ENCODE measurements around the gene PPP1R9A.

Gene PPP1R9A

GRCh38 chr7:95269640-95270039 is 362.2 kb downstream of the PPP1R9A start:
- no peak for DNase-seq

- DNase-seq = no peak
Measured at GRCh38 chr7:95276114-95276513, 368.7 kb downstream of the PPP1R9A start.

- no peak for DNase-seq
Measured at GRCh38 chr7:95279417-95279816, 372.0 kb downstream of the PPP1R9A start.

GRCh38 chr7:95286096-95286495 is 378.7 kb downstream of the PPP1R9A start:
- no peak for DNase-seq

GRCh38 chr7:95290166-95290830 is 382.9 kb downstream of the PPP1R9A start:
- no peak for DNase-seq

GRCh38 chr7:95295397-95295796 is 388.0 kb downstream of the PPP1R9A start:
- DNase-seq = no peak

GRCh38 chr7:95296456-95296855 is 389.1 kb downstream of the PPP1R9A start:
- DNase-seq = no peak

- DNase-seq = no peak
Measured at GRCh38 chr7:95297041-95297440, 389.6 kb downstream of the PPP1R9A start.

GRCh38 chr7:95298091-95298490 is 390.7 kb downstream of the PPP1R9A start:
- no peak for DNase-seq

GRCh38 chr7:95303013-95303905 is 395.9 kb downstream of the PPP1R9A start:
- no peak for DNase-seq

- no peak for DNase-seq
Measured at GRCh38 chr7:95304990-95305389, 397.6 kb downstream of the PPP1R9A start.

- no peak for DNase-seq
Measured at GRCh38 chr7:95309951-95310350, 402.6 kb downstream of the PPP1R9A start.

- no peak for DNase-seq
Measured at GRCh38 chr7:95311389-95311788, 404.0 kb downstream of the PPP1R9A start.

- no peak for DNase-seq
Measured at GRCh38 chr7:95312561-95312960, 405.2 kb downstream of the PPP1R9A start.

- no peak for DNase-seq
Measured at GRCh38 chr7:95316588-95316987, 409.2 kb downstream of the PPP1R9A start.

GRCh38 chr7:95317546-95317945 is 410.2 kb downstream of the PPP1R9A start:
- DNase-seq = no peak

- no peak for DNase-seq
Measured at GRCh38 chr7:95317966-95318365, 410.6 kb downstream of the PPP1R9A start.

- DNase-seq = no peak
Measured at GRCh38 chr7:95318501-95319100, 411.2 kb downstream of the PPP1R9A start.

- no peak for DNase-seq
Measured at GRCh38 chr7:95319570-95319969, 412.2 kb downstream of the PPP1R9A start.

GRCh38 chr7:95320651-95321050 is 413.3 kb downstream of the PPP1R9A start:
- no peak for DNase-seq

- DNase-seq = no peak
Measured at GRCh38 chr7:95321720-95322119, 414.3 kb downstream of the PPP1R9A start.

GRCh38 chr7:95322396-95322795 is 415.0 kb downstream of the PPP1R9A start:
- DNase-seq = no peak

- DNase-seq = no peak
Measured at GRCh38 chr7:95322854-95323253, 415.5 kb downstream of the PPP1R9A start.
